ENCODE results near the gene GABARAP.
A peak's percentile ranks its signal among the peaks of the same experiment; 100 is the strongest.
"Not testable (repeated sequence)": the region's sequence is repeated elsewhere in the genome, so short reads cannot be mapped to it uniquely, and the experiment has no call there.

The GABARAP gene

DNA sequence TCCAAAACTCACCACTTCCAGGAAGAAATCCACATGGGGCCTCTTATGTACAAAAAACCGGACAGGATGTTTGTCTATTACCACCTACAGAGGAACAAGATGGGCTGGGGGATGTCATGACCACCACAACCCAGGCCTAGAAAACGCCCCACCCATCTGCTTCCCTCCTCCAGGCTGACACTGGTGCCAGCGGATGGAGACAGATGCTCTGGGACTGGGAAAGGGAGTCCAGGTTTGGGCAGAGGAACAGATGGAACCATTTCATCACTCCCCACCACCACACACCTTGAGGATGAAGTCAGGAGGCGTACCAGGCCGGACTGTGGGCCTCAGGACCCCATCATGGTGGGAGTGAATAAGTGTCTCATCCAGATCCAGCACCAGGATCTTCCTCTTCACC lies 4.5 kb upstream of the GABARAP start:
- TF ChIP-seq EZH2phosphoT487 (IDR thresholded peaks at IDR 0.05; ENCODE audit: borderline replicate concordance): no peak
- TF ChIP-seq, protein P1, sequence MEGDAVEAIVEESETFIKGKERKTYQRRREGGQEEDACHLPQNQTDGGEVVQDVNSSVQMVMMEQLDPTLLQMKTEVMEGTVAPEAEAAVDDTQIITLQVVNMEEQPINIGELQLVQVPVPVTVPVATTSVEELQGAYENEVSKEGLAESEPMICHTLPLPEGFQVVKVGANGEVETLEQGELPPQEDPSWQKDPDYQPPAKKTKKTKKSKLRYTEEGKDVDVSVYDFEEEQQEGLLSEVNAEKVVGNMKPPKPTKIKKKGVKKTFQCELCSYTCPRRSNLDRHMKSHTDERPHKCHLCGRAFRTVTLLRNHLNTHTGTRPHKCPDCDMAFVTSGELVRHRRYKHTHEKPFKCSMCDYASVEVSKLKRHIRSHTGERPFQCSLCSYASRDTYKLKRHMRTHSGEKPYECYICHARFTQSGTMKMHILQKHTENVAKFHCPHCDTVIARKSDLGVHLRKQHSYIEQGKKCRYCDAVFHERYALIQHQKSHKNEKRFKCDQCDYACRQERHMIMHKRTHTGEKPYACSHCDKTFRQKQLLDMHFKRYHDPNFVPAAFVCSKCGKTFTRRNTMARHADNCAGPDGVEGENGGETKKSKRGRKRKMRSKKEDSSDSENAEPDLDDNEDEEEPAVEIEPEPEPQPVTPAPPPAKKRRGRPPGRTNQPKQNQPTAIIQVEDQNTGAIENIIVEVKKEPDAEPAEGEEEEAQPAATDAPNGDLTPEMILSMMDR (conservative IDR thresholded peaks at IDR 0.05; ENCODE audit: low read length): no peak
- H3F3A ChIP-seq (ENCODE audit: low read depth): 0 out of 2 replicates have a peak, but pooled peaks cover 3% of the 10 kb centered on the region
- peaks cover 32% of the 10 kb centered on the region for H3K4me1 ChIP-seq (ENCODE audit: insufficient read depth, low read length, poor library complexity, severe bottlenecking)
- H3K9me2 ChIP-seq (replicated peaks; ENCODE audit: low read depth, low read length): no peaks in the 10 kb centered on the region
- no peak overlapping the region for H2AFZ ChIP-seq (ENCODE audit: low read length)
- no peaks in the 10 kb centered on the region for H3K9me3 ChIP-seq (ENCODE audit: insufficient read depth, low read depth, low read length)
- peaks cover 38% of the 10 kb centered on the region for H4K20me1 ChIP-seq (ENCODE audit: insufficient read depth, low read length, poor library complexity, severe bottlenecking)
- no peaks in the 10 kb centered on the region for H3K27me3 ChIP-seq (ENCODE audit: insufficient read depth, low read length, poor library complexity, severe bottlenecking)
- H3K4me3 ChIP-seq (ENCODE audit: low read length, poor library complexity, severe bottlenecking): no peak overlapping the region
- peaks cover 61% of the 10 kb centered on the region for H3K79me2 ChIP-seq (ENCODE audit: insufficient read depth, low read length)
- no peak overlapping the region for H3K9ac ChIP-seq (ENCODE audit: low read depth, low read length, poor library complexity, severe bottlenecking)
- H3K4me2 ChIP-seq (ENCODE audit: low read depth, low read length, poor library complexity, severe bottlenecking): no peak overlapping the region
- H3K36me3 ChIP-seq (ENCODE audit: insufficient read depth, low read length): peaks cover 23% of the 10 kb centered on the region; the same call in 1 of the 2 replicates

DNA sequence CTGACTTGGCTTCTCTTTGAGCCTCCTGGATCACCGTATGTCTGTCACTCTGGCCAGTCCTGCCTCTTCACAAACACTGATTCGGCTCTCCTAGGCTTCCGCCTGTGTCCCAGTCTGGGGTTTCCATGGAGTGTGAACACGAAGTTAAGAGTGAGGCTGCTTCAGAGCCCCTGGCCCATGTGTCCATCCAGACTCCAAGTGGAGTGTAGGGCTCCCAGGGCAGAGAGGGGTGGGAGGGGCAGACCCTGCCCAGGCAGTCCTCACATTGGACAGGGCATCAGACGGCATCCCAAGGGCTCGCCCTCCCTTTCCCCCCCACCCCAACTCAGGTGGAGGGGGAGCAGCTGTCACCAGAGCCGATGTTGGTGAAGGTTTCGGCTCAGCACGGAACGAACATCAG lies 1.6 kb upstream of the GABARAP start:
- not testable (repeated sequence) for H3K4me3 ChIP-seq (ENCODE audit: low read length, poor library complexity, severe bottlenecking); H3F3A ChIP-seq (ENCODE audit: low read depth); H3K9ac ChIP-seq (ENCODE audit: low read depth, low read length, poor library complexity, severe bottlenecking); H3K27me3 ChIP-seq (ENCODE audit: insufficient read depth, low read length, poor library complexity, severe bottlenecking); H2AFZ ChIP-seq (ENCODE audit: low read length); H3K4me2 ChIP-seq (ENCODE audit: low read depth, low read length, poor library complexity, severe bottlenecking); H3K9me2 ChIP-seq (replicated peaks; ENCODE audit: low read depth, low read length); H3K9me3 ChIP-seq (ENCODE audit: insufficient read depth, low read depth, low read length)
- Histone ChIP-seq H3K79me2 (ENCODE audit: insufficient read depth, low read length) (peaks cover 60% of the 10 kb centered on the region), H3K36me3 (ENCODE audit: insufficient read depth, low read length) (peaks cover 23% of the 10 kb centered on the region; the same call in 1 of the 2 replicates), H4K20me1 (ENCODE audit: insufficient read depth, low read length, poor library complexity, severe bottlenecking) (peaks cover 16% of the 10 kb centered on the region), H3K4me1 (ENCODE audit: insufficient read depth, low read length, poor library complexity, severe bottlenecking) (peaks cover 29% of the 10 kb centered on the region)

DNA sequence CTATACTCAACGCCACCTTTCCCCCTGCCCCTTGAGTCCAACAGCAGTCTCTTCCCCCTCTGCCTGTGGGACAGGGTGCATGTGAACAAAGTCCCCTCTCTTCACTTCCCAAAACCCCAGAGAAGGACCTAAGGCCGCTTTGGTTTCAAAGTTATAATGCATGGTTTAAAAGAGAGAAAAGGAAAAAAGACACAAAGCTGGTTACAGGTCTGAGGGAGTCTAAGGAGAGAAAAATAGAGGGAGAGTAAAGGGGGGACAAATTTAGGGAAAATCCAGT lies 1.1 kb upstream of the GABARAP start:
- Histone ChIP-seq H3K79me2 (ENCODE audit: insufficient read depth, low read length) (peaks cover 59% of the 10 kb centered on the region), H2AFZ (ENCODE audit: low read length) (no peak overlapping the region), H3F3A (ENCODE audit: low read depth) (0 out of 2 replicates have a peak, but pooled peaks cover 3% of the 10 kb centered on the region)

More for the DNA sequence above, 1.1 kb upstream of the GABARAP start:
- H3K4me2 ChIP-seq (ENCODE audit: low read depth, low read length, poor library complexity, severe bottlenecking): peak overlapping the region; percentile 75
- peak overlapping the region; percentile 86 for H3K4me3 ChIP-seq (ENCODE audit: low read length, poor library complexity, severe bottlenecking)
- no peaks in the 10 kb centered on the region for H3K9me2 ChIP-seq (replicated peaks; ENCODE audit: low read depth, low read length)
- H3K36me3 ChIP-seq (ENCODE audit: insufficient read depth, low read length): peaks cover 23% of the 10 kb centered on the region; the same call in 1 of the 2 replicates
- H4K20me1 ChIP-seq (ENCODE audit: insufficient read depth, low read length, poor library complexity, severe bottlenecking): peaks cover 12% of the 10 kb centered on the region
- peaks cover 25% of the 10 kb centered on the region for H3K4me1 ChIP-seq (ENCODE audit: insufficient read depth, low read length, poor library complexity, severe bottlenecking)
- peaks cover 5% of the 10 kb centered on the region for H3K27me3 ChIP-seq (ENCODE audit: insufficient read depth, low read length, poor library complexity, severe bottlenecking)
- no peak for TF ChIP-seq EZH2phosphoT487 (IDR thresholded peaks at IDR 0.05; ENCODE audit: borderline replicate concordance)
- TF ChIP-seq, protein P1 (conservative IDR thresholded peaks at IDR 0.05; ENCODE audit: low read length): no peak
- no peaks in the 10 kb centered on the region for H3K9me3 ChIP-seq (ENCODE audit: insufficient read depth, low read depth, low read length)
- H3K9ac ChIP-seq (ENCODE audit: low read depth, low read length, poor library complexity, severe bottlenecking): no peak overlapping the region
